Ishikawa (cell line): Measurements from ENCODE around the gene ABHD3.

Experiments used
- CEBPB ChIP-seq: IDR thresholded peaks from 2 replicates; pipeline ENCODE4 v1.6.1; 2012
- CREB1 ChIP-seq: IDR thresholded peaks from 2 replicates; pipeline ENCODE4 v1.6.1; 2012; ENCODE audit warnings: low read depth
- EP300 ChIP-seq: IDR thresholded peaks from 2 replicates; pipeline ENCODE4 v1.6.1; 2012; ENCODE audit warnings: borderline replicate concordance
- FOXM1 ChIP-seq: IDR thresholded peaks from 2 replicates; pipeline ENCODE4 v1.6.1; 2012; ENCODE audit warnings: low read depth, borderline replicate concordance
- NFIC ChIP-seq: IDR thresholded peaks from 2 replicates; pipeline ENCODE4 v1.6.1; 2012
- TEAD4 ChIP-seq: IDR thresholded peaks from 2 replicates; pipeline ENCODE4 v1.6.1; 2012
- TF ChIP-seq, protein P1 (sequence below): IDR thresholded peaks from 2 replicates; pipeline ENCODE4 v1.6.1; 2012
- TF ChIP-seq, protein P2 (sequence below): IDR thresholded peaks from 2 replicates; pipeline ENCODE4 v1.6.1; 2012; ENCODE audit warnings: low read depth, mild to moderate bottlenecking

DNA sequence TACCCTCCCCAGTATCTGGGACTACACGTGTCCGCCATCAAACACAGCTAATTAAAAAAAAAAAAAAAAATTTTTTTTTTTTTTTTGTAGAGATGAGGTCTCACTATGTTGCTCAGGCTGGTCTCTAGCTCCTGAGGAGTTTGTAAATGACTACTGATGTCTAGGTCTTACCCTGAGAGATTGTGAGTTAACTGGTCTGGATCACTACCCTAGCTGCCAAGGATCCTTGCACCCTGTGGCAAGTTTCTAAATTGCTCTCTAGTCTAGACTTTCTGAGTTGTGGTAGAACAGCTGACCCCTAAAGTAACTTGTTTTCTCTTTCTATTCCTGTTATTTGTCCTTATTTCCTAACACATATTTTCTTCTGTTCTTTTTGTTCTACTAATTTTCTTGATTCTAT lies 44.5 kb downstream of the ABHD3 start:
- no peak for TF ChIP-seq EP300
- no peak for TF ChIP-seq FOXM1
- TF ChIP-seq, protein P1, sequence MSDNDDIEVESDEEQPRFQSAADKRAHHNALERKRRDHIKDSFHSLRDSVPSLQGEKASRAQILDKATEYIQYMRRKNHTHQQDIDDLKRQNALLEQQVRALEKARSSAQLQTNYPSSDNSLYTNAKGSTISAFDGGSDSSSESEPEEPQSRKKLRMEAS, result no peak
- no peak for TF ChIP-seq NFIC
- TF ChIP-seq TEAD4, result no peak
- TF ChIP-seq, protein P2, sequence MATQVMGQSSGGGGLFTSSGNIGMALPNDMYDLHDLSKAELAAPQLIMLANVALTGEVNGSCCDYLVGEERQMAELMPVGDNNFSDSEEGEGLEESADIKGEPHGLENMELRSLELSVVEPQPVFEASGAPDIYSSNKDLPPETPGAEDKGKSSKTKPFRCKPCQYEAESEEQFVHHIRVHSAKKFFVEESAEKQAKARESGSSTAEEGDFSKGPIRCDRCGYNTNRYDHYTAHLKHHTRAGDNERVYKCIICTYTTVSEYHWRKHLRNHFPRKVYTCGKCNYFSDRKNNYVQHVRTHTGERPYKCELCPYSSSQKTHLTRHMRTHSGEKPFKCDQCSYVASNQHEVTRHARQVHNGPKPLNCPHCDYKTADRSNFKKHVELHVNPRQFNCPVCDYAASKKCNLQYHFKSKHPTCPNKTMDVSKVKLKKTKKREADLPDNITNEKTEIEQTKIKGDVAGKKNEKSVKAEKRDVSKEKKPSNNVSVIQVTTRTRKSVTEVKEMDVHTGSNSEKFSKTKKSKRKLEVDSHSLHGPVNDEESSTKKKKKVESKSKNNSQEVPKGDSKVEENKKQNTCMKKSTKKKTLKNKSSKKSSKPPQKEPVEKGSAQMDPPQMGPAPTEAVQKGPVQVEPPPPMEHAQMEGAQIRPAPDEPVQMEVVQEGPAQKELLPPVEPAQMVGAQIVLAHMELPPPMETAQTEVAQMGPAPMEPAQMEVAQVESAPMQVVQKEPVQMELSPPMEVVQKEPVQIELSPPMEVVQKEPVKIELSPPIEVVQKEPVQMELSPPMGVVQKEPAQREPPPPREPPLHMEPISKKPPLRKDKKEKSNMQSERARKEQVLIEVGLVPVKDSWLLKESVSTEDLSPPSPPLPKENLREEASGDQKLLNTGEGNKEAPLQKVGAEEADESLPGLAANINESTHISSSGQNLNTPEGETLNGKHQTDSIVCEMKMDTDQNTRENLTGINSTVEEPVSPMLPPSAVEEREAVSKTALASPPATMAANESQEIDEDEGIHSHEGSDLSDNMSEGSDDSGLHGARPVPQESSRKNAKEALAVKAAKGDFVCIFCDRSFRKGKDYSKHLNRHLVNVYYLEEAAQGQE, result no peak
- no peak for TF ChIP-seq CEBPB
- no peak for TF ChIP-seq CREB1
